Stimulated activated CD4-positive, alpha-beta T cell treated with anti-CD3 and anti-CD28 coated beads, Interleukin-12 subunit alpha, Interleukin-12 subunit beta, amount 100 ng/mL, for 4 hours (primary cell): ENCODE data around the gene ARHGEF28.
A peak's percentile ranks its signal among the peaks of the same experiment; 100 is the strongest.

Experiments used
- DNase-seq: peaks from one replicate; pipeline ENCODE4 v3.0.0-alpha.2; 2020

The ARHGEF28 gene, protein sequence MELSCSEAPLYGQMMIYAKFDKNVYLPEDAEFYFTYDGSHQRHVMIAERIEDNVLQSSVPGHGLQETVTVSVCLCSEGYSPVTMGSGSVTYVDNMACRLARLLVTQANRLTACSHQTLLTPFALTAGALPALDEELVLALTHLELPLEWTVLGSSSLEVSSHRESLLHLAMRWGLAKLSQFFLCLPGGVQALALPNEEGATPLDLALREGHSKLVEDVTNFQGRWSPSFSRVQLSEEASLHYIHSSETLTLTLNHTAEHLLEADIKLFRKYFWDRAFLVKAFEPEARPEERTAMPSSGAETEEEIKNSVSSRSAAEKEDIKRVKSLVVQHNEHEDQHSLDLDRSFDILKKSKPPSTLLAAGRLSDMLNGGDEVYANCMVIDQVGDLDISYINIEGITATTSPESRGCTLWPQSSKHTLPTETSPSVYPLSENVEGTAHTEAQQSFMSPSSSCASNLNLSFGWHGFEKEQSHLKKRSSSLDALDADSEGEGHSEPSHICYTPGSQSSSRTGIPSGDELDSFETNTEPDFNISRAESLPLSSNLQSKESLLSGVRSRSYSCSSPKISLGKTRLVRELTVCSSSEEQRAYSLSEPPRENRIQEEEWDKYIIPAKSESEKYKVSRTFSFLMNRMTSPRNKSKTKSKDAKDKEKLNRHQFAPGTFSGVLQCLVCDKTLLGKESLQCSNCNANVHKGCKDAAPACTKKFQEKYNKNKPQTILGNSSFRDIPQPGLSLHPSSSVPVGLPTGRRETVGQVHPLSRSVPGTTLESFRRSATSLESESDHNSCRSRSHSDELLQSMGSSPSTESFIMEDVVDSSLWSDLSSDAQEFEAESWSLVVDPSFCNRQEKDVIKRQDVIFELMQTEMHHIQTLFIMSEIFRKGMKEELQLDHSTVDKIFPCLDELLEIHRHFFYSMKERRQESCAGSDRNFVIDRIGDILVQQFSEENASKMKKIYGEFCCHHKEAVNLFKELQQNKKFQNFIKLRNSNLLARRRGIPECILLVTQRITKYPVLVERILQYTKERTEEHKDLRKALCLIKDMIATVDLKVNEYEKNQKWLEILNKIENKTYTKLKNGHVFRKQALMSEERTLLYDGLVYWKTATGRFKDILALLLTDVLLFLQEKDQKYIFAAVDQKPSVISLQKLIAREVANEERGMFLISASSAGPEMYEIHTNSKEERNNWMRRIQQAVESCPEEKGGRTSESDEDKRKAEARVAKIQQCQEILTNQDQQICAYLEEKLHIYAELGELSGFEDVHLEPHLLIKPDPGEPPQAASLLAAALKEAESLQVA (N-terminal part only)

GRCh38 chr5:73625944-73626811, at the start of gene ARHGEF28:
Gene ARHGEF28, plus strand, starts transcription at chr5:73626196. Its CDS starts 58,656 bp downstream, at chr5:73684852.
- DNase-seq, result peak; percentile 11

GRCh38 chr5:73582285-73583145, 43.5 kb upstream of the ARHGEF28 start:
- DNase-seq, result no peak

DNA sequence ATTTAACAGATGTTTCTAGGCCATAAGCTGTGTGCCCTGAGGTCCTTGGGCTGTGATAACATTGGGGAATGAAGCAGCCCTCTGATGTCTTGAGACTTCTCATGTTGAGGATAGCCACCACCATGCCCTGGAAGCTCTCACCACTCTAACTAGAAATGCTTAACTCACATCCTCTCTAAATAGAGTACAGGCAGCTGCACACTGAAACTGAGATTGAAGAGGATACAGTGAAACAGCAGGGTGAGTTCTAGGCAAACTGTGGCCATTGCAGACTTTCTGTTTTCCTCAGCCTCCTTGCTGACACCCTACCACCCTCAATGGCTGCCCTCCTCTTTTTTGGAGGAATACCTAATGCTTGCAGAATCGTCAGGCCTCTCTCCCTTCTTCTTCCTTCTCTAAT, 38.1 kb upstream of the ARHGEF28 start:
- no peak for DNase-seq

GRCh38 chr5:73591102-73591695, 34.8 kb upstream of the ARHGEF28 start:
- no peak for DNase-seq

DNA sequence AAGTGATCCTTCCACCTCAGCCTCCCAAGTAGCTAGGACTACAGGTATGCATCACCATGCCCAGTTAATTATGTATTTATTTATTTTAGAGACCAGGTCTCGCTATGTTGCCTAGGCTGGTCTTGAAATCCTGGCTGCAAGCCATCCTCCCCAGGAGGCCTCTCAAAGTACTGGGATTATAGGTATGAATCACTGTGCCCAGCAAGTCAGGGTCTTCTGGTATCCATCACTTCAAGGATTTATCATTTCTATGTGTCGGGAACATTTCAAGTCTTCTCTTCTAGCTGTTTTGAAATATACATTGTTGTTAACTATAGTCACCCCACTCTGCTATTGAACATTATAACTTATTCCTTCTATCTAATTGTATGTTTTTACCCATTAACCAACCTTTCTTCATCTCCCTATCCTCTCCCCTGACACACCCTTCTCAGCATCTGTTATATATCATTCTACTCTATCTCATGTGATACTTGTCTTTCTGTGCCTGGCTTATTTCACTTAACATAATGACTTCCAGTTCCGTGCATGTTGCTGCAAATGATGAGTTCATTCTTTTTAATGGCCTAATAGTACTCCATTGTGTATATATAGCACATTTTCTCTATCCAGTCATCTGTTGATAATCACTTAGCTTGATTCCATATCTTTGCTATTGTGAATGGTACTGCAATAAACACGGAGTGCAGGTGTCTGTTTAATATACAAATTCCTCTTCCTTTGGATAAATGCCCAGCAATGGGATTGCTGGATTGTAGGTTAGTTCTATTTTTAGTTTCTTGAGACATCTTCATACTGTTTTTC, 34.1 kb upstream of the ARHGEF28 start:
- DNase-seq, result no peak

DNA sequence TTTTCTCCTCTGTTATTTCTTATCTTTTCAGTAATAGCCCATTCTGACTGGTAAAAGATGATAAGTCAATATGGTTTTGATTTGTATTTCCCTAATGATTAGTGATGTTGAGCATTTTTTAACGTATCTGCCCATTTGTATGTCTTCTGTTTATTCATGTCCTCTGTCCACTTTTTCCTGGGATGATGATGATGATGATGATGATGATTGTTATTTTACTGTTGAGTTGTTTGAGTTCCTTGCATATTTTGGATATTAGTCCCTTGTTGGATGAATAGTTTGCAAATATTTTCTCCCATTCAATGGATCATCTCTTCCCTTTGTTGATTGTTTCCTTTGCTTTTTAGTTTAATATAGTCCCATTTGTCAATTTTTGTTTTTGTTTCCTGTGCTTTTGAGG, 33.4 kb upstream of the ARHGEF28 start:
- DNase-seq, result no peak

DNA sequence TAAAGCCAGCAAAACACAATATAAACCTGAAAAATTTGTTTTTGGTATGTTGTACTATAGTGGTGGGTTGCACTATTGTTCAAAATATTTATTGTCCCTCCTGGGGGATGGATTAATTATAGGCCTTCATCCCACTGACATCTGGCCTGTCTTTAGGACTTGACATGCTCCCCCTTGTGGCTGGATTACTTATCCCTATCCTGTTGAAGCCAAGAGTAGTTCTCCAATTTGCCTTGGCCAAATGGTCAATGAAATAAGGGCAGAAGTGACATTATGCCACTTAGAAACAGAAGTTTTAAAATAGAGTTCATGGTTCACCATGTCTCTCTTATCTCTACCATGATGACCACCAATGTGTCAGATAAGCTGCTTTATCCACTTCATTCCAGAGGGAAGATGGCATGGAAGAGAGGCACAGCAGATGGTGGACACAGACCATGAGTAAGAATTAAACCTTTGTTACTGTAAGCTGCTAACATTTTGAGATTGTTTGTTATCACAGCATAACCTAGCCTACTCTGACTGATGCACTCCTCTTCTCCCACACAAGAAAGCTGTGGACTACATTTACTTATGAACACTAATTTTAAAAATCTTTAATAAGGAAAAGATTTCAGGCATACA, 29.2 kb upstream of the ARHGEF28 start:
- no peak for DNase-seq

GRCh38 chr5:73599380-73599779, 26.6 kb upstream of the ARHGEF28 start:
- DNase-seq, result no peak

DNA sequence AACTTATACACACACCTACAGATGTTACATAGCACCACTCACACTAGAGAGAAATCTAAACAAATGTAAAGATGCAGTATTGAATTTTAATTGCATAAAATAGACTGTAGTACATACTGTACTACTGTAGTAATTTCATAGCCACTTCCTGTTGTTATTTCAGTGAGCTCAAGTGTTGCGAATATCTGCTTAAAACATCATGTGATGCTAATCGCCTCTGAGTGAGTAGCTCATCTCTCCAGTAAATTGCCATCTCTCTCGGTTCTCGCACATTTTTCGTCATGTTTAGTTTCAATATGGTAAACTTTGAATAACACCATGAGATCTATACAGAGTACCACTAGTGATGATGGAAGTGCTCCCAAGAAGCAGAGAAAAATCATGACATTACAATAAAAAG, 22.0 kb upstream of the ARHGEF28 start:
- no peak for DNase-seq

GRCh38 chr5:73605223-73606087, 20.5 kb upstream of the ARHGEF28 start:
- no peak for DNase-seq

GRCh38 chr5:73606206-73606753, 19.7 kb upstream of the ARHGEF28 start:
- no peak for DNase-seq

GRCh38 chr5:73607228-73607627, 18.8 kb upstream of the ARHGEF28 start:
- DNase-seq, result no peak

DNA sequence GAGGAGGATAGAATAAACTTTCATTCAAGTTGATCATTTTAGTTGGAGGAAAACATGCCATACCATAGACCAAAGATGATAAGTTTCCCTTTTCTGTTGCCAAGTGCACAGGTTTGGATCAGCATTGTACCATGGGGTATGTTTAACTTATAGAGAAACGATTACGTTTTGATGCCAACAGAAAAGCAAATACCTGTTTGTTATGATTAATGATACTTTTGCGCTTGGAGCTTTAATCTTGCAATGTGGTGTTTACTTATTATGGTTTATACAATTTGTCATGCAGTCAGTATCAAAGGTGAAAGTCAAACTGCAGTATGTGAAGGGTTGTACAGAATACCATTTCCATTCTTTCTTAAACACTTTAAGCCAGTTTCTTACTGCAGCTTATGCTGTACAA, 13.2 kb upstream of the ARHGEF28 start:
- no peak for DNase-seq

- no peak for DNase-seq
Measured at GRCh38 chr5:73615085-73615484, 10.9 kb upstream of the ARHGEF28 start.

GRCh38 chr5:73615947-73616346, 10.0 kb upstream of the ARHGEF28 start:
- no peak for DNase-seq

DNA sequence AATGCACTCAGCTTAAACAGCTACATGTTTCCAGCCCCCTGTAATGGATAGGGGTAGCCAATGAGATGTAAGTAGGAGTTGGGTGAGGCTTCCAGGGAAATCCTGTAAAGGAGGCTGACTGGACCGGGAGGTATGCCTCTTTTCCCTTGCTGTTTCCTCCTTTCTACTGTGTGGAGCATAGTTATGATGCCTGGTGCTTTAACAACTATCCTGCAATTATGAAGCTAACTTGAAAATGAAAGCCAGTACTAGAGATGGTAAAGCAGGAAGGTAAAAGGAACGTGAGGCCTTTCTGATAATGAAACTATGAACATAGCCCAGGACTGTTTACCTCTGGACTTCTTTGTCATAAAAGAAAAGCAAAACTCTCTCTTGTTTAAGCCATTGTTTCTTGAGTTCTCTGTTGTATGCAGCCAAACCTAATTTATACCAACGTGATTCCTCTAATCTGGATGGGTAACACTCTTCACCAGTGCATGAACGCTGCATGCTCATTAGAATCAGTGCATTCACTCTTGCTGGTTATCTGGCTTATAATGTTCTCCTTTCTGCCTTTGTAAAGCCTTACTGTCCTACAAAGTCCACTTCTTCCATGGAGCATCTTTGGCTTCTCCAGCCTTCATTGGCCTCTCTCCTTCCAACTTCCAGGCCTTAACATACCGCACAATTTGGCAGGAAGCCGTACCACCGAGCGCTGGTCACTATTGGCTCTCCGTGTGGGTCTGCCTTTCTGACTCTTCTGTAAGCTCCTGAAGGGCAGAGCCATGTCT, 8.3 kb upstream of the ARHGEF28 start:
- DNase-seq, result no peak
